ENCODE results near the gene MLH1. TPM values are rescaled to one million over a fixed set of nuclear protein-coding genes. Genes with fewer than 3 reads are reported as not detected.

The MLH1 gene
- total RNA-seq, 1 donor from 2014 or later, result 29.4 TPM

DNA sequence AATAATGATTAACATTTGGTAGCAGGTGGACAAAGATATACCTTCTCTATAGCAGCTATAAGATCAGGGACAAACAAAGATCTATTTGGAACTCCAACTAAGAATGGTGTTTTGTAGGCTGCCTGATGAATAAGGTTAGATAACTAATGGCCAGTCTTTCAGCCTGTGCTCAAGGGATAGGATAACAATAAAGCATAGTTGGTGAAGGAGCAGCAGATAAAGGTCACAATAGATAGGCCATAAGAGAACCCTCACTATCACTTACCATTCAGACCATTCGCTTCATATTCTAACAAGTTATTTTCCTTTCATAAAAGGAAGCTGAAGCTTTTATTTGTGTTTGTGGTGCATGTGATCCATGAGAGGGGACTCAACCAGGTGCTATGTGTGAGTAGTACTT is 20.2 kb upstream of the MLH1 start:
- no peak for DNase-seq (ENCODE audit: low read depth in 2 of 2)

DNA sequence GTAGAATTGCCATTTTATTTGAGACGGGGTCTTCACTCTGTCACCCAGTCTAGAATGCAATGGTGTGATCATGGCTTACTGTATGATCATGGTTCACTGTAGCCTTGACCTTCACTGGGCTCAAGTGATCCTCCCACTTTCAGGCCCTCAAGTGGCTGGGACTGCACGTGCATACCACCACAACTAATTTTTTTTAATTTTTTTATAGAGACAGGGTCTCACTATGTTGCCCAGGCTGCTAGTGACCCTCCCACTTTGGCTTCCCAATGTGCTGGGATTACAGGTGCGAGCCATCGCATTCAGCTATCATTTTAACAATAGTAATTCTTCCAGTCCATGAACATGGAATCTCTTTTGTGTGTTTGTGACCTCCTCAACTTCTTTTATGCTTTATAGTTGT is 12.3 kb upstream of the MLH1 start:
- no peak for DNase-seq (ENCODE audit: low read depth in 2 of 2)

DNA sequence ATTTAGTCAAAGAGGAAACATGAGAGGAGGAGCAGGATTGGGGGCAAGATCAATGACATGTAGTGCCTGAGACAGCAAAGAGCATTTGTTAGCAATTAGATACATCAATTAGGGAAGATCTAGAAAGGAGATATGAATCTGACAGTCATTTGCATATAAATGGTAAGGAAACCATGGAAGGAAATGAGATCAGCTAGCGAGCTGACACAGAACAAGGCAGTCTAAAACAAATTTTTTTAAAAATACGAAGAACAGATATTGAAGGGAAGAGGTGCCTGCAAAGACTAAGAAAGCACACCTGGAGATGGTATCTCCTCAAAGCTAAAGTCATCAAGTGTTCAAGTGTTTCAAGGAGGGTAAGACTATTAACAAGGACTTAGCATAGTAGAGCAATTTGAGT is 5.0 kb upstream of the MLH1 start:
- DNase-seq (ENCODE audit: low read depth in 2 of 2), result peak in 1 of 2 donors; percentile 48

DNA sequence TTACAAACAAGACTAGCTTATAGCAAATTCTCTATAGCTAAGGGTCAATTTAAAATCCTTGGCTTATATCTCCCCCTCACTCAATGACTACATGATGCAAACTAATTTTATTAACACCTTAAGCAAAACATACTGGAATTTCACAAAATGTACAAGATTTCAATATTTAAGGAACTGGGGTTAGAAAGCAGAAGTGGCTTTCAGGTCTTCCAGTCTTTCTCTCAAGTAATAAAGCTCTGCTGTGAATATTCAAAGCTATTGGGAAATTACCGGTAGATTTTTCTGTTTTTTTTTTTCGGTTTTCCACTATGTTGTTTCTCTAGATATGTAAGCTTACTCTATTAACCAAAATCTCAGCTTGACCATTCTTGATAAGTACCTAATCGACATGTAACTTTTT is 4.3 kb upstream of the MLH1 start:
- no peak for DNase-seq (ENCODE audit: low read depth in 2 of 2)

DNA sequence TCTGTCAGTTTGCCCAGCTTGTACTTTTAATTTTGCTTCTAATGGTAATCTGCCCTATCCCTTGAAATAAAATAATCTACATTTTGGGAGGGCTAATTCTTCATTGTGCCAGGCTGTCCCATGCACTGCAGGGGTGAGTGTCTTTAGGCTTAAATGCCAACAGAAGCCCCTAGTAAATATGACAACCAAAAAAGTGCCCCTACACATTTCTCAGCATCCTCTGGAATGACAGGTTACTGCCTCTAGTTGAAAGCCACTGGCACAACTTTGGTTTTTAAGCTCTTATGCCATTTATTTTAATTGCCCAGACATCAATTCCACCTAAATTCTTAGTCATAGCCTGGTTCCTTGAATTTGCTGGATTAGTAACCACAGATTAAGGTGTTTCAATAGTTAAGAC is 3.8 kb upstream of the MLH1 start:
- no peak for DNase-seq (ENCODE audit: low read depth in 2 of 2)

DNA sequence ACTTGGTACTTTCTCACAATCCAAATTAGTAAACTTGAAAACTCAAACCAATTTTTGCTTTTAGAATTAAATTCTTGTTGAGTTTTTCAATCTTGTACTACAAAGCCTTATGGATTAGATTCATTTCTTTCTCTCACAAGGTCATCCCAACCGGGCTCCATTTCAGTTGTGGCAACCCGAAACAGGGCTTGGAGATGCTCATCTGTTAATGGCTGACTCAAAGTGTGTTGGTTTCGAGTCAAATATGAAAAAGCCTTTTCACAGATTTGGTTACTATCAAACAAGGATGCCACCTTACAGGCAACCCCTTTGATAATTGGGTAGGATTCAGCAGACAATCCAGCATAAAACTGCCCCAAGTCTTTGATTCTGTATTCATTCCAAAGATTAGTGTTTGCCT is 2.2 kb upstream of the MLH1 start:
- no peak for DNase-seq (ENCODE audit: low read depth in 2 of 2)

DNA sequence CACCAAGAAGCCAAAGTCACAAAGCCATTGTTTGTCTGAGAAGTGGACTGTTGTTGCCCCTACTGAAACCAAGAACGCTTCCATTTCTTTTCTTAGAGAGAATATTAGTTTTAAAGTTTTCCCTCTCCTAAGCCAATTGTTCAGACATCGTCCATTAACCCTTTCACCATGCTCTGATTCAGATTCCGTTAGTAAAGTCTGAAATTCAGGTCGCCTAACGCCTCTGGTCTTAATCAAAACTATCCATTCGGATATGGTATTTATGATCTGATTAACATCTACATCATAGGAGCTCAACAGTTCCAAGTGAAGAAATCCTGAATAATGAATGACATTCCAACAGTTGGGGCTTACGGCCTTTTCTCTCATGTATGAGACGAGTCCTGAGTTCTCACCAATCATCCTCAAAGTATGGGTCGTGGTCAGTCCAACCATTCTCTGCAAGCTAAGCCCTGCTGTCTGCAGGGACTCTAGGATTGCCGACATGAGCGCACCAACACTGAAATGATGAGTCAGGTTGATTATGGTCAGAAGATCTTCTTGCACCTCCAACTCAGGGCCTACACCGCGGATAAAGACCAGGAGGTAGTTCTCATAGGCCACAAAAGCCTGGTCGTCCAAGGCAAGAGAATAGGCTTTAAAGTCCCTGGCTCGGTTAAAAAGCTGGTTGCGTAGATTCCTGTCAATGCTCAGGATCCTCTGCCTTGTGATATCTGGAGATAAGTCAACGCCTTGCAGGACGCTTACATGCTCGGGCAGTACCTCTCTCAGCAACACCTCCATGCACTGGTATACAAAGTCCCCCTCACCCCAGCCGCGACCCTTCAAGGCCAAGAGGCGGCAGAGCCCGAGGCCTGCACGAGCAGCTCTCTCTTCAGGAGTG is 1.2 kb upstream of the MLH1 start:
- DNase-seq (ENCODE audit: low read depth in 2 of 2), result peak; percentile 53 to 65

DNA sequence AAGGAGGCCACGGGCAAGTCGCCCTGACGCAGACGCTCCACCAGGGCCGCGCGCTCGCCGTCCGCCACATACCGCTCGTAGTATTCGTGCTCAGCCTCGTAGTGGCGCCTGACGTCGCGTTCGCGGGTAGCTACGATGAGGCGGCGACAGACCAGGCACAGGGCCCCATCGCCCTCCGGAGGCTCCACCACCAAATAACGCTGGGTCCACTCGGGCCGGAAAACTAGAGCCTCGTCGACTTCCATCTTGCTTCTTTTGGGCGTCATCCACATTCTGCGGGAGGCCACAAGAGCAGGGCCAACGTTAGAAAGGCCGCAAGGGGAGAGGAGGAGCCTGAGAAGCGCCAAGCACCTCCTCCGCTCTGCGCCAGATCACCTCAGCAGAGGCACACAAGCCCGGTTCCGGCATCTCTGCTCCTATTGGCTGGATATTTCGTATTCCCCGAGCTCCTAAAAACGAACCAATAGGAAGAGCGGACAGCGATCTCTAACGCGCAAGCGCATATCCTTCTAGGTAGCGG is 452 bp upstream of the MLH1 start, which contains the start of gene EPM2AIP1:
Gene EPM2AIP1, minus strand, starts transcription at position 326 of the 520 bp plus-strand sequence. Its CDS starts 54 bp downstream, at position 272.
- peak in 1 of 2 donors; percentile 91 for DNase-seq (ENCODE audit: low read depth in 2 of 2)

DNA sequence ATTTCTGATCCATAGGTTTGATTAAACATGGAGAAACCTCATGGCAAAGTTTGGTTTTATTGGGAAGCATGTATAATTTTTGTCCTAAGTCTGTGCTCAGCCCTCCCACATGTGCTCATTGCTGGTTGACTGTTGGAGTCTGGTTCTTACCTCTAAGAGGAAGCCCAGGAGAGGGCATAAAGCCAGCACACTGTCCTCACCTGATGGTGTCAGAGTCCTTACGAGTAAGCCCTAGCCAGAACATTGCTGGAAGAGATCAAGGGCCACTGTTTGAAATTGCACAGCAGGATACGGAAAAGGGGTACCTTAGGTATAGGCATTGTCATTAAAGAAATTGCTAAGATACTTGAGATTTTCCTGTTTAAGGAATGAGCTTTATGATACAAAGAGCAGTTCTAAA is 21.3 kb downstream of the MLH1 start:
- DNase-seq (ENCODE audit: low read depth in 2 of 2), result no peak

DNA sequence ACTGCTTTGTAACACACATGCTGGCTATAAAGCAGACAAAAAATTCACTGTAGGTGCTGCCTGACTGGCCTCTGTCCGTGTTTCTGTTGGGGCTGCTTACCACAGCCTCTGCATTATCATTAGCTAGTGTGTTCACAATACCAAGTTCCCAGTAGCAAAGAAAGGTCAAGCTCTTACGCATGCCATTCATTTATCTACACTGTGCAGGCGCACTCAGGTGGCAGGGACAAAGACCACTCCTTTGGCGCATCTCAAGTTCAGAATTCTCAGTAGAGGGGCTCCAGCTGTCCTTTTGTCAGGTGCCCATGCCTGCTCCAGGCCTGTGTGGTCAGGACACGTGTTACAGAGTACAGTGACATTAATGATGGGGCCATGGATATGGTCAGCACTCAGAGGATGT is 22.3 kb downstream of the MLH1 start:
- no peak for DNase-seq (ENCODE audit: low read depth in 2 of 2)

DNA sequence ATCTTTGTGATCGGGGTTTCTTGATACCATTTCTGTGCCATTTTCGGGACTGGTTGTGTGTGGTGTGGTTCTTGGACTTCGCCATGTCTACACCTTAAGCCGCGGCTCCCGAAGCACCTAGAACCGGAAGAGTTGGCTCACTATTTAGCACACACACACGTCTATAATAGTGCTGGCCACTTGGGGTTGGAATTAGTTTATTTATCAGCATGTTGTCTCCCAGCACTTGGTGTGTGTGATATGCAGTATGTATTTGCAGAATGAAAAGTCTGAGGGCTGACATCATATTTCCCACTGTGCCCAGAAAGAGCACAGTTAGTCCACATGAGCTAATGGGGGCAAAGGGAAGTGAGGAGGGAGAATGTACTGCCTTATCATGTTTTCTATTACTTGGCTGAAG is 23.6 kb downstream of the MLH1 start:
- DNase-seq (ENCODE audit: low read depth in 2 of 2), result no peak

DNA sequence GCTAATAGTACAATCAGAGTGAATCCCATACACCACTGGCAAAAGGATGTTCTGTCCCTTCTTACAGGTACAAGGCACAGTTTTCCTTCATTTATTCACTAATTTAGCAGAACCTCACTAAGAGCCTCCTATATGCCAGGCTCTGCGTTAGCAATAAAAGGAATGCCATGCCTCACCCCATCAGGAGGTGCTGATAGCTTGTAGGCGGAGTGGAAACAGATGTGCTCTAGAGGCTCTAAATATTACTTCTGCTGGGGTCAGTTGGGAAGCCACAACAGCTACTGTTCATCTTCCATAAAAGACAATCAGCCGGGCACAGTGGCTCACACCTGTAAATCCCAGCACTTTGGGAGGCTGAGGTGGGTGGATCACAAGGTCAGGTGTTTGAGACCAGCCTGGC is 24.4 kb downstream of the MLH1 start:
- DNase-seq (ENCODE audit: low read depth in 2 of 2), result no peak

DNA sequence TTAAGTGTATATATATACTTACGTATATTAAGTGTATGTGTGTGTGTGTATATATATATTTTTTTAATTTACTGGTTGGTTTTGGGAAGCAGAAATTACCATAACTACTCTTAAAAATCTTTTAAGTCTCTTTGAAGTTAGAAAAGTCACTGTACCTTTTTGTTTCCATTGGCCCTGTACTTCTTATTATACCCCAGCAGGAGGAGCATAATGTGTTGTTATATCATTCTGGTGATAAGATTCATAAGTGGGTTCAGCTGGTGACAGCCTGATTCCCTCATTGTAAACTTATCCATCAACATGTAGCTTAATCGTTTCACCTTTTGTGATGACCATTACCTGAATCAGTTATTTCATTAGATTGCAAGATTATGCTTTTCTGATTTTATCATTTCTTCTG is 30.8 kb downstream of the MLH1 start:
- peak; percentile 39 to 41 for DNase-seq (ENCODE audit: low read depth in 2 of 2)

DNA sequence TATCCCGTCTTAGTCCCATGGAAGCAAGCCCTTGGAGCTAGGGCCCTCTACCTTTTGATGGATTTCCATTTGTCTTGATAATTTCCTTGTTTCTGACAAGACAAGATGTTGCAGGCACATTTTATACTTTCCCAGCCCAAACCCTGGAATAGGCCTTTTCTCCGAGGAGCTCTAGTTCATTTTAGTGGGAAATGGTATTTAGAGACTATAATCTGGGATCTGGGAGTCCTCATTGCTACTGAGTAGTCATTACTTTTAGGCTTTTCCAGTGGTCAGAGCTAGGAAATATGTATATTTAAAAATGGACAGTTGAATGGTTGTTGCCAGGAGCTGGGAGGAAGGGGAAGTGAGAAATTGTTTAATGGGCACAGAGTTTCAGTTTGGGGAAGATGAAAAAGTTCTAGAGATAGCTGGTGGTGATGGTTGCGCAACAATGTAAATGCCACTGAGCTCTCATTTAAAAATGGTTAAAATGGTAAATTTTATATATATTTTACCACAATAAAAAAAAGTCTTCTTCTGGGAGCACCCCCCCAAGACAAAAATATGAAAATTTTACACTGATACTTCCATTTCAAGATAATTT is 31.6 kb downstream of the MLH1 start:
- DNase-seq (ENCODE audit: low read depth in 2 of 2), result no peak

DNA sequence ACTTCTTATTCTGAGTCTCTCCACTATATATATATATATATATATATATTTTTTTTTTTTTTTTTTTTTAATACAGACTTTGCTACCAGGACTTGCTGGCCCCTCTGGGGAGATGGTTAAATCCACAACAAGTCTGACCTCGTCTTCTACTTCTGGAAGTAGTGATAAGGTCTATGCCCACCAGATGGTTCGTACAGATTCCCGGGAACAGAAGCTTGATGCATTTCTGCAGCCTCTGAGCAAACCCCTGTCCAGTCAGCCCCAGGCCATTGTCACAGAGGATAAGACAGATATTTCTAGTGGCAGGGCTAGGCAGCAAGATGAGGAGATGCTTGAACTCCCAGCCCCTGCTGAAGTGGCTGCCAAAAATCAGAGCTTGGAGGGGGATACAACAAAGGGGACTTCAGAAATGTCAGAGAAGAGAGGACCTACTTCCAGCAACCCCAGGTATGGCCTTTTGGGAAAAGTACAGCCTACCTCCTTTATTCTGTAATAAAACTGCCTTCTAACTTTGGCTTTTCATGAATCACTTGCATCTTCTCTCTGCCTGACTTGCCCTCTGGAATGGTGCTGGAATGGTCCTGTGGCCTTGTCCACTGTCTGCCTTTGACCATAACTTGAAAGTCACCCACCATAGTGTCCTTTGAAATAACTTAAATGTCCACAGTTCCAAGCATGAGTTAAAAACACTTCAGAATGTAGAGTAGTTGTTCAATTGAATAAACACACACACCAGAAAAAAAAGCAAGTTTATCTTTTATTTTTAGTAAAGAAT is 32.4 kb downstream of the MLH1 start:
- no peak for DNase-seq (ENCODE audit: low read depth in 2 of 2)

DNA sequence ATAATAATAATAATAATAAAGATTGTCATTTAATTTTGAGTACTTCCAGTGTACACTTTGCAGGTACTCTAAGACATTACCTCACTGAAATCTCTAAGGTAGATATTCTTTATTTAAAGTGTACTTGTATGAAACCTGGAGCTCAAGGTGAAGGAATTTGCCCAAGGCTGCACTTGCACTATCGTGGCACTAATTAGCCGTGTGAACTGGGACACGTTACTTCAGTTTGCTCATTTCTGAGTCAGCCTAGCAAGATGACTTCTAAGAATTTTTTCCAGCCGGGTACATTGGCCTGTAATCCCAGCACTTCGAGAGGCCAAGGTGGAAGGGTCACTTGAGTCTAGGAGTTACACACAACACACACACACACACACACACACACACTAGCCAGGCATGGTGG is 33.5 kb downstream of the MLH1 start:
- no peak for DNase-seq (ENCODE audit: low read depth in 2 of 2)

DNA sequence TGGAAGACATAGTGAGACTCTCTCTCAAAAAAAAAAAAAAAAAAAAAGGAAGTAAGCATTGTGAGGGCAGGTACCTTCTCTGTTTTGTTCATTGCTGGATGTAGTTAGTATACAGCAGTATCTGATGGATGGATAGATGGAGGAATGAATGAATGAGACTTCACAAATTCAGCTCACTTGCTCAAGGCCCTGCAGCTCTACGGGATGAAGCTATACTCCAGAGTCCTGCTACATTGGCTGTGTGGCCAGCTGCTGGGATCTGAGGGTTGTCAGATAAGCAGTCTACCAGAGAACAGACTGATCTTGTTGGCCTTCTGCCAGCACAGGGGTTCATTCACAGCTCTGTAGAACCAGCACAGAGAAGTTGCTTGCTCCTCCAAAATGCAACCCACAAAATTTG is 35.0 kb downstream of the MLH1 start:
- peak in 1 of 2 donors; percentile 45 for DNase-seq (ENCODE audit: low read depth in 2 of 2)

DNA sequence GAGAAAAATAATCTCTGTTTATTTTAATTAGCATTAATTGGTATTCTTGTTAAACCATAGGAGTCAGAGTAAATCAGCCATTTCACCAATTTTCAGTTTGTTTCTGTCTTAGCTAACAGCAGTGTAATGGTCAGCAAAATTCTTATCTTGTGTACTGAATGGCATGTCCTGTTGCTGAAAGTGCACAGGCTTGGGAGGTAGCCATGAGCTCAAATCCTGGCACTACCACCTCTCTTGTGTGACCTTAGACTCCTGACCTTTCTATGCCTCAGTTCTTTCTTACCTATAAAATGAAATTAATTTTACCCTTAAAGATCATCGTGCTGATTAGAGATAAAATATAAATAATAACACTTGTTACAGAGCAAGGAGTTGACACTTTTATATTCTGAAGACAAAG is 35.8 kb downstream of the MLH1 start:
- DNase-seq (ENCODE audit: low read depth in 2 of 2), result peak in 1 of 2 donors; percentile 35

DNA sequence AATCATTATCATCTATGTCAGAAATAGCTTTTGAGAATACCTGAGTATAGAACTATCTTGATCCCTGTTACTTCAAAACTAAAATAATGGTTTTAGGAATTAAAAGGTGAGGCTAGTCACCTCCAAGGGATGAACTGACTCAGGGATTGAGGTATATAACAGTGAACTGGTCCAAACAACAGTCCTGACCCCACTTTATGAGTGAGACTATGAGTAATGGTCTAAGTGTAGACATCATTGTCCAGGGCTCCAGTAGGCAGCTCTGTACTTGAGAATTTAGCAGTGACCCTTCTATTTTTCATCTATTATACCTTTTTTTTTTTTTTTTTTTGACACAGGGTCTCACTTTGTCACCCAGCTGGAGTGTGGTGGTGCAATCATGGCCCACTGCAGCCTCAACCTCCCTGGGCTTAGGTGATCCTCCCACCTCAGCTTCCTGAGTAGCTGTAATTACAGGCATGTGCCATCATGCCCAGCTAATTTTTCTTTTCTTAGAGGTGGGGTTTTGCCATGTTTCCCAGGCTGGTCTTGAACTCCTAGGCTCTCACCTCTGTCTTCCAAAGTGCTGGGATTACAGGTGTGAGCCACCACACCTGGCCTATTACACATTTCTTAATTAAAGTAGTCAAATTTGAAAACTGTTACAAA is 36.3 kb downstream of the MLH1 start:
- DNase-seq (ENCODE audit: low read depth in 2 of 2), result no peak

DNA sequence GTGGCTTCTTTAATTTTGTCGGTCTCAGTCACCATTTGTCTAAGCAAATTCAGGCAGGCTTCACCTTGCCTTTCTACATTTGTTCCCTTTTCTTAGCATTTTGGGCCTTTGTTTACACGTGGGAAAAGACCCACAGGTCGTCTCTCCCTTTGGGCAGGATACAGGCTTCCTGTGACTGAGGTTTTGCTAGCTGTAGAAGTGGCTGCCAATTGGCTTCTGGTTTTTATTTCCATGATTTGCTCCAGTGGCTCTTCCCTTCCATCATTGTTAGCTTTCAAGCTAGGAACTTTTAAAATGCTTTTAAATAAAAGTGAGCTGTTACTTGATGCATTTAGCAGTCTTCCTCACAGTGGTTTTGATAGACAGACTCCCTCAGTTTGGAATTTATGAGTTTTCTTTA is 37.3 kb downstream of the MLH1 start:
- peak; percentile 33 to 95 for DNase-seq (ENCODE audit: low read depth in 2 of 2)

DNA sequence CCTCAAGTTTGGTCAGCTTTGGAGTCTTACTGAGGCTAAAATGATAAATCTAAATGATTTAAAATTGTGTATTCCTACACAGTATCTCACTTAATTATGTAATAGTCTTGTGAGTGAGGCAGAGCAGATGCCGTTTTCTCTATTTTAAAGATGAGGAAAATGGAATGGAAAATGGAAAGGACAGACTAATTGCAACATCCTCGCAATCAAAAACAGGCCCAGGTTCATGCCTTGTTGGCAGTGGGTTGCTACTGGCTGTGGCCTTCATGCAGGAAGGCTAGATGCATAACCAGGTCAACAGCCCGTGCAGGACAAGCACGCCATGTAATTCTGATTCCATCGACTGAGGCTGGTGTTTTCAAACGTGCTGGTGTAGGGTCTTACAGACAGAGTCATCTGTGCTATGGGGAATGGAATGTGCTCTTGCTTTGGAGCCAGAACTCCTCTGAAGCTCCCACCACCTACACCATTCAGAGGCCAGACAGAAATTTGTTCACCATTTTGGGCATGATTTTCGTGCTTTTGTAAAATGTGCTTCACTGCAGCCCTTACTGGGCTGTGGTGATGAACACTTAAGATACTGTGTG is 37.9 kb downstream of the MLH1 start:
- peak in 1 of 2 donors; percentile 68 for DNase-seq (ENCODE audit: low read depth in 2 of 2)
